SK-N-MC (cell line): ENCODE results near the gene TIMM44.

Experiments
- DNase-seq: peaks from one replicate; pipeline ENCODE4 v3.0.0-alpha.2; 2011; ENCODE audit warnings: low read depth, low spot score
- H3K27ac ChIP-seq: fragments of 200-600 bp; sonication (generic); 2 replicates; pipeline ENCODE4 v1.5.1; 2016; ENCODE audit warnings: mixed run types
- H3K36me3 ChIP-seq: fragments of 200-600 bp; sonication (generic); 2 replicates; pipeline ENCODE4 v1.6.1; 2017; ENCODE audit warnings: antibody characterized with exemption, low read length, mixed read lengths; ENCODE audit not compliant: insufficient read depth
- H3K4me3 ChIP-seq: fragments of 200-600 bp; sonication (generic); 2 replicates; pipeline ENCODE4 v1.5.1; 2016
- H3K9ac ChIP-seq: fragments of 200-600 bp; sonication (generic); 2 replicates; pipeline ENCODE4 v1.8.0; 2017; ENCODE audit warnings: mixed run types, mixed read lengths; ENCODE audit not compliant: insufficient read length
- H3K9me3 ChIP-seq: fragments of 200-600 bp; sonication (generic); 2 replicates; pipeline ENCODE4 v1.6.1; 2017; ENCODE audit warnings: low read depth, mild to moderate bottlenecking, antibody characterized with exemption, low read length, moderate library complexity, mixed read lengths
- EZH2 ChIP-seq: fragments of 200-600 bp; sonication (generic); IDR thresholded peaks from one replicate; pipeline ENCODE4 v1.6.1; 2017; ENCODE audit warnings: antibody characterized with exemption
- FOXP2 ChIP-seq: optimal IDR thresholded peaks from 2 replicates; pipeline ENCODE3; 2011; ENCODE audit warnings: mild to moderate bottlenecking, moderate library complexity; ENCODE audit not compliant: insufficient read depth; ENCODE audit errors: extremely low read length, control extremely low read depth
- POLR2AphosphoS5 ChIP-seq: IDR thresholded peaks from 2 replicates; pipeline ENCODE4 v1.6.1; 2012; ENCODE audit warnings: mild to moderate bottlenecking, low read depth, low read length, borderline replicate concordance

TIMM44 gene

DNA sequence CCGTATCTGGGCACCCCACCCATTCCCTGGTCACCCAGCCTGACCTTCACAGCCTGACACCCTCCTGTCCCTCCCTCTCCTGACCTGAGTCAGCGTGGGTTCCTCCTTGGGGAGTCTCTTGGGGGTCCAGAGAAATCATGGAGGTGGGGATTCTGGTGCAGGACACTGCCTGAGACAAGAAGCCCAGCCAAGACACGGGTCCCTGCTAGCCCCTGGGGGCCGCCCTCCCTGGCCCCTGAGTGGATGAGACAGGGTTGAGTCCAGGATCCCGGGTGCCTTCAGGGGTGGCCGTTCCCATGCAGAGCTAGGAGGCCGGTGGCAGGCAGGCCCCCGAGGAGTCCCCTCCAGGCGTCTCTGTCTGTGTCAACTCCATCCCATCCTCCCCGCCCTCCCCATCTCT, 38.2 kb downstream of the TIMM44 start:
- Histone ChIP-seq H3K36me3 (peaks cover 11% of the 10 kb centered on the region; the same call in 1 of the 2 replicates), H3K9me3 (no peaks in the 10 kb centered on the region), H3K9ac (peak overlapping the region; percentile 53), H3K27ac (no peak overlapping the region), H3K4me3 (peak overlapping the region; percentile 87)
- TF ChIP-seq FOXP2 (no peak), POLR2AphosphoS5 (no peak), EZH2 (no peak)
- DNase-seq: no peak

- no peak for TF ChIP-seq POLR2AphosphoS5
- Histone ChIP-seq H3K4me3 (peak overlapping the region; percentile 87), H3K9me3 (no peaks in the 10 kb centered on the region), H3K36me3 (peaks cover 9% of the 10 kb centered on the region; the same call in 1 of the 2 replicates), H3K27ac (peak overlapping the region; percentile 85), H3K9ac (peak overlapping the region; percentile 81)
- no peak for DNase-seq
These were observed 39.1 kb downstream of the TIMM44 start for GRCh38 chr19:7904074-7905020.

DNA sequence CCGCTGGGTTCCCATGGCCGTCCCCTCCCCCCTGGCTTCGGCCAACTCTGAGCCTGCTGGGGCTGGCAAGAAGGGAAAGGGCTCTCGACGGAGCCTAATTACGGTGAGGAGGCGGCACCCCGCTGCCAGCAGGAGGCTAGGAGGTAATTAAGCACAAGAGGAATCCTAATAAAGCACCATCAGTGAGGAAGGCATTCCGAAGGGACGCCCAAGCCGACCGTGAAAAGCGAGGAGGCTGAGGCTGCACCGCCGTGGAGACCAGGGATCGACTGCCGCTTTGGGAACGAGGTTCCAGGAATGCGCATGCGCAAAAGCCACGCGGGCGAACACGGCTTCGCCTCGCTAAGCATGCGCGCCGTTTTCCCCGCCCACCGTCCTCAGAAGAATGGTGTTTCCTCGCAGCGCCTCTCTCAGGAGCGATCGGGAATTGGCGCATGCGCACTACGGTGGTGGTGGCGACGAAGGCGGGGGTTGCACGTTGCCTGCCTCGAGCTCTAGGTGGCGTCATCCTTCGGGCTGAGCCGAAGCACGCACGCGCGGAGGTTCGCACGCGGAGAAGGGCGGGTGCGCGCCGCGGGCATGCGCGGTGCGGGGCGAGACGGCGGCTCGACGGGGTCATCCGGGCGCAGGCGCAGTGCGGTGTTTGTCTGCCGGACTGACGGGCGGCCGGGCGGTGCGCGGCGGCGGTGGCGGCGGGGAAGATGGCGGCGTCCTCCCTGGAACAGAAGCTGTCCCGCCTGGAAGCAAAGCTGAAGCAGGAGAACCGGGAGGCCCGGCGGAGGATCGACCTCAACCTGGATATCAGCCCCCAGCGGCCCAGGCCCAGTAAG, 40.0 kb downstream of the TIMM44 start, which contains the start of gene MAP2K7:
TSS of gene MAP2K7 (plus strand) at position 634 of the 830 bp plus-strand sequence. CDS start at position 702, 68 bp downstream.
- no peaks in the 10 kb centered on the region for H3K9me3 ChIP-seq
- peak; percentile 99 for DNase-seq
- TF ChIP-seq POLR2AphosphoS5: peak; percentile 97
- no peak for TF ChIP-seq EZH2
- TF ChIP-seq FOXP2: peak; percentile 91
- H3K9ac ChIP-seq: peak within 1 kb of the TSS; percentile 96
- H3K4me3 ChIP-seq: peak within 1 kb of the TSS; percentile 89
- peak within 1 kb of the TSS; percentile 85 for H3K27ac ChIP-seq
- H3K36me3 ChIP-seq: peaks cover 9% of the 10 kb centered on the region; the same call in 1 of the 2 replicates

DNA sequence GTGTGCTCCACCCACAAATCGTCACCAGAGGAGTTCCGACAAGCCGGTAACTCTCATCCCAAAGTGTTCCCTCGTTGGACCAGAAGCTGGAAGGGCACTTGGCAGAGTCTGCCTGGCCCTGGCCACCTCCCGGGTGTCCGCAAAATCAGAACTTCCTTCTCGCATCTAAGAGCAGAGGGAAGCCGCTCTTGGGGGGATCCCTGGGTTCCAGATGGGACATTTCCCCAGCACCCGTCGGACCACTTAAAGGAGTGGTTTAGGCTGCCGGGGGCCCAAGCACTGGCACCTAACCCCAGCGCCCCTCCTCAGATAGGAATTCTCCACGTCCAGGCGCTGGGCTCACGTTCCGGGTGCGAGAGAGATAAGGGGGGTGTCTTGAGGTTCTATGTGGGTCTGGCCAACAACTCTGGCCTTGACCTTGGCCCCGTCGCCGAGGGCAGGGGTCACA, 40.6 kb downstream of the TIMM44 start:
- no peaks in the 10 kb centered on the region for H3K9me3 ChIP-seq
- peak overlapping the region; percentile 83 for H3K27ac ChIP-seq
- peak overlapping the region; percentile 89 for H3K4me3 ChIP-seq
- H3K36me3 ChIP-seq: peaks cover 9% of the 10 kb centered on the region; the same call in 1 of the 2 replicates
- DNase-seq: no peak
- TF ChIP-seq EZH2 (no peak), POLR2AphosphoS5 (no peak), FOXP2 (no peak)
- peak overlapping the region; percentile 96 for H3K9ac ChIP-seq

GRCh38 chr19:7901337-7901736, 42.1 kb downstream of the TIMM44 start:
- DNase-seq: no peak
- H3K27ac ChIP-seq: no peak overlapping the region
- TF ChIP-seq POLR2AphosphoS5 (no peak), EZH2 (no peak), FOXP2 (no peak)

GRCh38 chr19:7900931-7901330, 42.5 kb downstream of the TIMM44 start:
- no peak for TF ChIP-seq EZH2
- Histone ChIP-seq H3K9me3 (no peaks in the 10 kb centered on the region), H3K27ac (no peak overlapping the region), H3K36me3 (peaks cover 4% of the 10 kb centered on the region; the same call in 1 of the 2 replicates), H3K4me3 (no peak overlapping the region), H3K9ac (no peak overlapping the region)
- no peak for DNase-seq

More at GRCh38 chr19:7901337-7901736, 42.1 kb downstream of the TIMM44 start:
- H3K36me3 ChIP-seq: peaks cover 8% of the 10 kb centered on the region; the same call in 1 of the 2 replicates
- no peak overlapping the region for H3K4me3 ChIP-seq
- no peaks in the 10 kb centered on the region for H3K9me3 ChIP-seq
- H3K9ac ChIP-seq: no peak overlapping the region

GRCh38 chr19:7900401-7900870, 43.0 kb downstream of the TIMM44 start:
- Histone ChIP-seq H3K27ac (no peak overlapping the region), H3K9me3 (no peaks in the 10 kb centered on the region), H3K4me3 (no peak overlapping the region), H3K36me3 (no peaks in the 10 kb centered on the region; the same call in 1 of the 2 replicates), H3K9ac (no peak overlapping the region)
- TF ChIP-seq FOXP2: no peak
- TF ChIP-seq EZH2: no peak
- no peak for TF ChIP-seq POLR2AphosphoS5
- no peak for DNase-seq

DNA sequence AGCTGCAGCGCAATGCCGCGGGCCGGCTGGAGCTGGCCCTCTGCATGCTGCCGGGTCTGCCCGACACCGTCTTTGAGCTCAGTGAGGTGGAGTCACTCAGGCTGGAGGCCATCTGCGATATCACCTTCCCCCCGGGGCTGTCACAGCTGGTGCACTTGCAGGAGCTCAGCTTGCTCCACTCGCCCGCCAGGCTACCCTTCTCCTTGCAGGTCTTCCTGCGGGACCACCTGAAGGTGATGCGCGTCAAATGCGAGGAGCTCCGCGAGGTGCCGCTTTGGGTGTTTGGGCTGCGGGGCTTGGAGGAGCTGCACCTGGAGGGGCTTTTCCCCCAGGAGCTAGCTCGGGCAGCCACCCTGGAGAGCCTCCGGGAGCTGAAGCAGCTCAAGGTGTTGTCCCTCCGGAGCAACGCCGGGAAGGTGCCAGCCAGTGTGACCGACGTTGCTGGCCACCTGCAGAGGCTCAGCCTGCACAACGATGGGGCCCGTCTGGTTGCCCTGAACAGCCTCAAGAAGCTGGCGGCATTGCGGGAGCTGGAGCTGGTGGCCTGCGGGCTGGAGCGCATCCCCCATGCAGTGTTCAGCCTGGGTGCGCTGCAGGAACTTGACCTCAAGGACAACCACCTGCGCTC, 43.6 kb downstream of the TIMM44 start:
- H3K9ac ChIP-seq: no peak overlapping the region
- no peak for TF ChIP-seq POLR2AphosphoS5
- no peak for TF ChIP-seq EZH2
- TF ChIP-seq FOXP2: no peak
- no peak overlapping the region for H3K27ac ChIP-seq
- no peak overlapping the region for H3K4me3 ChIP-seq
- no peaks in the 10 kb centered on the region for H3K36me3 ChIP-seq
- DNase-seq: no peak
- no peaks in the 10 kb centered on the region for H3K9me3 ChIP-seq
